Measurements from ENCODE around the gene ZNF48.
A peak's percentile ranks its signal among the peaks of the same experiment; 100 is the strongest.

ZNF48 gene

DNA sequence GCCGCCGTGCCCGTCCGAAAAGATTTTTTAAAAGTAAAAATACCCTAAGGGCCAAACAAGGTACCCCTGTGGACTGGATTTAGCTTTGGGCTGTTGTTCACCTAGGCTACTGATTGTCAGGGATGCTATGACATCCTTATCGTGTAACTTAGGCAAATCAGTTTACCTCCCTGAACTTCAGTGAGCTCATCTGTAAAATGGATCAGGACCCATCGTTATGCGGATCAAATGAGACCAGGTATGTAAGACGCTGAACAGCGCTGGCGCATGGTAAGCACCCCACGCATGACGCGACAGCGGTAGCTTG, 11.5 kb downstream of the ZNF48 start:
- DNase-seq: no peak
- H3K27me3 ChIP-seq (ENCODE audit: insufficient read depth, low read depth, severe bottlenecking): no peaks in the 10 kb centered on the region
- no peaks in the 10 kb centered on the region for H3K9me3 ChIP-seq (ENCODE audit: severe bottlenecking)
- H3K27ac ChIP-seq: peak overlapping the region; percentile 79
- H3K4me3 ChIP-seq (ENCODE audit: low read depth, low read length): peak overlapping the region; percentile 90
- TF ChIP-seq, protein P1, sequence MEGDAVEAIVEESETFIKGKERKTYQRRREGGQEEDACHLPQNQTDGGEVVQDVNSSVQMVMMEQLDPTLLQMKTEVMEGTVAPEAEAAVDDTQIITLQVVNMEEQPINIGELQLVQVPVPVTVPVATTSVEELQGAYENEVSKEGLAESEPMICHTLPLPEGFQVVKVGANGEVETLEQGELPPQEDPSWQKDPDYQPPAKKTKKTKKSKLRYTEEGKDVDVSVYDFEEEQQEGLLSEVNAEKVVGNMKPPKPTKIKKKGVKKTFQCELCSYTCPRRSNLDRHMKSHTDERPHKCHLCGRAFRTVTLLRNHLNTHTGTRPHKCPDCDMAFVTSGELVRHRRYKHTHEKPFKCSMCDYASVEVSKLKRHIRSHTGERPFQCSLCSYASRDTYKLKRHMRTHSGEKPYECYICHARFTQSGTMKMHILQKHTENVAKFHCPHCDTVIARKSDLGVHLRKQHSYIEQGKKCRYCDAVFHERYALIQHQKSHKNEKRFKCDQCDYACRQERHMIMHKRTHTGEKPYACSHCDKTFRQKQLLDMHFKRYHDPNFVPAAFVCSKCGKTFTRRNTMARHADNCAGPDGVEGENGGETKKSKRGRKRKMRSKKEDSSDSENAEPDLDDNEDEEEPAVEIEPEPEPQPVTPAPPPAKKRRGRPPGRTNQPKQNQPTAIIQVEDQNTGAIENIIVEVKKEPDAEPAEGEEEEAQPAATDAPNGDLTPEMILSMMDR (IDR thresholded peaks at IDR 0.05; ENCODE audit: low read depth, low read length): no peak
- peaks cover 16% of the 10 kb centered on the region for H3K36me3 ChIP-seq

- peaks cover 21% of the 10 kb centered on the region for H3K36me3 ChIP-seq
- TF ChIP-seq, protein P1 (IDR thresholded peaks at IDR 0.05; ENCODE audit: low read depth, low read length): no peak
- H3K27me3 ChIP-seq (ENCODE audit: insufficient read depth, low read depth, severe bottlenecking): no peaks in the 10 kb centered on the region
- peak; percentile 92 for DNase-seq
- H3K4me3 ChIP-seq (ENCODE audit: low read depth, low read length): peak within 1 kb of the TSS; percentile 90
- H3K27ac ChIP-seq: peak within 1 kb of the TSS; percentile 79
- no peaks in the 10 kb centered on the region for H3K9me3 ChIP-seq (ENCODE audit: severe bottlenecking)
These were observed 12.0 kb downstream of the ZNF48 start, which contains the start of gene ZNF771 for GRCh38 chr16:30407102-30407803. TSS of gene ZNF771 (plus strand) at chr16:30407606. CDS start at chr16:30408054, 448 bp downstream.

DNA sequence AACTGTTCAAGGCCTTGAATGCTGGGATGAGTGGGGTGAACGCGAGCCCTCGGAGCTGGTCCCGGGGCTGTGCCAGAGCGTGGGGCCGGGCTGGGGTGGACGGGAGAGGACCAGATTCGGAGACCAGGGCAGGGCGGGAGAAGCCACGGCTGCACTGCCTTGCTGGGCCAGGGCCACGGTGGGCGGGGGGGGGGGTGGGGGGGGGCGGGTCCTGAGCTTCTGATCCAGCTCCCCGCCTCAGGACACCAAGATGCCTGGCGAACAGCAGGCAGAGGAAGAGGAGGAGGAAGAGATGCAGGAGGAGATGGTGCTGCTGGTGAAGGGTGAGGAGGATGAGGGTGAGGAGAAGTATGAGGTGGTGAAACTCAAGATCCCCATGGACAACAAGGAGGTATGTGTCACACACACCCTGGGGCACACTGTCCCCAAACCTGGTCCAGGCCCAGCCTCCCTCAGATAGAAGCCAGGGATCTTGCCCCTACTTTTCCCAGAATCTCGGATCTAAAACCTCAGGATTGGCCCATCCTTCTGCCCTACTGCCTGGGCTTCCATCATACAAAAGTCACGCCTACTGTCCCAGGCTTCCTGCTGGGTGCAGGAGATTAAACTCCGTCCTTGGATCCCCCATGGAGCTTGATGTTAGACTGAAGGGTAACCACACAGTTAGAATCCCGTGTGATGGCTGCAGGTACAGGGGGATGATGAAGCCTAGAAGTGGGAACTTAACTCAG, 12.7 kb downstream of the ZNF48 start:
- TF ChIP-seq, protein P1 (IDR thresholded peaks at IDR 0.05; ENCODE audit: low read depth, low read length): no peak
- Histone ChIP-seq H3K4me3 (ENCODE audit: low read depth, low read length) (peak overlapping the region; percentile 90), H3K36me3 (peaks cover 27% of the 10 kb centered on the region), H3K27ac (peak overlapping the region; percentile 79), H3K27me3 (ENCODE audit: insufficient read depth, low read depth, severe bottlenecking) (no peaks in the 10 kb centered on the region), H3K9me3 (ENCODE audit: severe bottlenecking) (no peaks in the 10 kb centered on the region)
- DNase-seq: no peak

DNA sequence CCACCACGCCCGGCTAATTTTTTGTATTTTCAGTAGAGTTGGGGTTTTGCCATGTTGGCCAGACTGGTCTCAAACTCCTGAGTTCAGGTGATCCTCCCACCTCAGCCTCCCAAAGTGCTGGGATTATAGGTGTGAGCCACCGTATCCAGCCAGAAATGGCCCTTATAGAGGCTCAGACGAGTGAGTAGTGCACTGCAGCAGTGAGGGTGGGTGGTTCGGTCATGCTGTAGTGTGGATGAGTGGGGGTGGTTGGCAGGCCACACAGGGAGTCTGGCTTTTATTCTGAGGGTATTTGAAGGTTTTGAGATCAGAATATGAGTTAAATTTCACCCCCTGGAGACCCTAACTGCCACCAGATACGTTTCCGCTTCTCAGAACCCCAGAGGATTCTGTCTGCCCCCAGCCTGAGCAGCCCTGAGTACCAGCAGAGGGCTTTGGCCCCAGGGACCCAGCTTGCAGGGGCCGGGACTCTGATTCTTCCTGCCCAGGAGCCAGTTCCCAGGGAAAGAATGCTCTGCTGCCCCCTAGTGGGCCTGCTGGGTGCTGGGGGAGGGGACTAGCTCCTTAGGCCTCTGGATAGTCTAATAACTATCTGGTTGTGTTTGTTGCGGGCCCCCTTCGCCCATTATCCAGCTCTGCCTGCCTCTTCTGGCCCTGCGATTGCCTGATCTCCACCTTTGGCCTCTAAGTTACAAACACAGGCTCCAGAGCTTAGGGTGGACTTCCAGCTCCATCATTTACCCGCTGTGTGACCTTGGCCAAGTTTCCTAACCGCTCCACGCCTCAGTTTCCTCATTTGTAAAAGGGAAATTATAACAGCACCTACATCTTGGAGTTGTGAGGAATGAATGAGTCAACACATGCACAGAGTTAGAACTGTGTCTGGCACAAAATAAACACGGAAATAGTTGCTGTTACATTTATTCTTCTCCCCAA, 14.2 kb downstream of the ZNF48 start:
- Histone ChIP-seq H3K9me3 (ENCODE audit: severe bottlenecking) (no peaks in the 10 kb centered on the region), H3K4me3 (ENCODE audit: low read depth, low read length) (no peak overlapping the region), H3K36me3 (peaks cover 39% of the 10 kb centered on the region), H3K27ac (no peak overlapping the region; the same call in 1 of the 2 replicates), H3K27me3 (ENCODE audit: insufficient read depth, low read depth, severe bottlenecking) (no peaks in the 10 kb centered on the region)
- TF ChIP-seq, protein P1 (IDR thresholded peaks at IDR 0.05; ENCODE audit: low read depth, low read length): peak; percentile 86
- DNase-seq: peak; percentile 93

- H3K36me3 ChIP-seq: peaks cover 42% of the 10 kb centered on the region
- H3K27me3 ChIP-seq (ENCODE audit: insufficient read depth, low read depth, severe bottlenecking): no peaks in the 10 kb centered on the region
- TF ChIP-seq, protein P1 (IDR thresholded peaks at IDR 0.05; ENCODE audit: low read depth, low read length): no peak
- no peak overlapping the region for H3K4me3 ChIP-seq (ENCODE audit: low read depth, low read length)
- DNase-seq: no peak
- no peaks in the 10 kb centered on the region for H3K9me3 ChIP-seq (ENCODE audit: severe bottlenecking)
- H3K27ac ChIP-seq: no peak overlapping the region
These were observed 18.0 kb downstream of the ZNF48 start for GRCh38 chr16:30413112-30413806.
